ENCODE data around the gene CFAP58. TPM values are rescaled to one million over a fixed set of nuclear protein-coding genes. Genes with fewer than 3 reads are reported as not detected.
A peak's percentile ranks its signal among the peaks of the same experiment; 100 is the strongest.

The CFAP58 gene
- total RNA-seq, 4 donors from 2014 or later: 0.13 to 0.36 (median 0.27) TPM; not detected in 1

- Histone ChIP-seq H3K4me1 (peaks cover 77 to 83% of the 10 kb centered on the region in 2 donors), H3K4me3 (no peak overlapping the region), H3K27me3 (no peaks in the 10 kb centered on the region), H3K27ac (peak overlapping the region in 3 of 4 donors; percentile 10 to 96 (median 19)), H3K9me3 (no peaks in the 10 kb centered on the region), H3K36me3 (no peaks in the 10 kb centered on the region)
- ATAC-seq: no peak
- DNase-seq: peak in 1 of 2 donors; percentile 33
- TF ChIP-seq CTCF (IDR thresholded peaks at IDR 0.05 in 4 of 5, conservative IDR thresholded peaks at IDR 0.05 in 1 of 5): no peak
- no peak for TF ChIP-seq POLR2A (IDR thresholded peaks at IDR 0.05)
- in situ Hi-C loops (cut with MboI; ENCODE audit: low sequenced_read_pairs in 4 of 4): no loop called here
- intact Hi-C loops (cut with DNase I; ENCODE audit: low total_unique reads): no loop called here
Measured at GRCh38 chr10:104324221-104324686, 29.4 kb upstream of the CFAP58 start.

- DNase-seq: no peak
- Histone ChIP-seq H3K27ac (peak overlapping the region; percentile 82 to 97 (median 92)), H3K9me3 (no peaks in the 10 kb centered on the region), H3K4me1 (peaks cover 77 to 83% of the 10 kb centered on the region in 2 donors), H3K4me3 (no peak overlapping the region), H3K27me3 (no peaks in the 10 kb centered on the region), H3K36me3 (no peaks in the 10 kb centered on the region)
- TF ChIP-seq CTCF (IDR thresholded peaks at IDR 0.05 in 4 of 5, conservative IDR thresholded peaks at IDR 0.05 in 1 of 5): no peak
- TF ChIP-seq POLR2A (IDR thresholded peaks at IDR 0.05): no peak
- ATAC-seq: no peak
- intact Hi-C loops (cut with DNase I; ENCODE audit: low total_unique reads) (no loop called here), in situ Hi-C loops (cut with MboI; ENCODE audit: low sequenced_read_pairs in 4 of 4) (no loop called here)
Measured at GRCh38 chr10:104324931-104325330, 28.7 kb upstream of the CFAP58 start.

- H3K9me3 ChIP-seq: no peaks in the 10 kb centered on the region
- peaks cover 77 to 87% of the 10 kb centered on the region in 2 donors for H3K4me1 ChIP-seq
- no peak for TF ChIP-seq POLR2A (IDR thresholded peaks at IDR 0.05)
- no peak for TF ChIP-seq CTCF (IDR thresholded peaks at IDR 0.05 in 4 of 5, conservative IDR thresholded peaks at IDR 0.05 in 1 of 5)
- peak; percentile 38 to 48 for DNase-seq
- in situ Hi-C loops (cut with MboI; ENCODE audit: low sequenced_read_pairs in 4 of 4): no loop called here
- ATAC-seq: no peak
- no peaks in the 10 kb centered on the region for H3K27me3 ChIP-seq
- peak overlapping the region; percentile 82 to 97 (median 92) for H3K27ac ChIP-seq
- intact Hi-C loops (cut with DNase I; ENCODE audit: low total_unique reads): no loop called here
- H3K4me3 ChIP-seq: peak overlapping the region in 1 of 4 donors; percentile 6
- no peaks in the 10 kb centered on the region for H3K36me3 ChIP-seq
Measured at GRCh38 chr10:104325436-104326435, 27.9 kb upstream of the CFAP58 start.

GRCh38 chr10:104326991-104327610 lies 26.5 kb upstream of the CFAP58 start:
- intact Hi-C loops (cut with DNase I; ENCODE audit: low total_unique reads) (no loop called here), in situ Hi-C loops (cut with MboI; ENCODE audit: low sequenced_read_pairs in 4 of 4) (no loop called here)
- no peak overlapping the region for H3K4me3 ChIP-seq
- TF ChIP-seq CTCF (IDR thresholded peaks at IDR 0.05 in 4 of 5, conservative IDR thresholded peaks at IDR 0.05 in 1 of 5) (no peak), POLR2A (IDR thresholded peaks at IDR 0.05) (no peak)
- H3K27me3 ChIP-seq: no peaks in the 10 kb centered on the region
- peaks cover 77 to 91% of the 10 kb centered on the region in 2 donors for H3K4me1 ChIP-seq
- no peaks in the 10 kb centered on the region for H3K9me3 ChIP-seq
- DNase-seq: no peak
- no peak for ATAC-seq
- H3K36me3 ChIP-seq: no peaks in the 10 kb centered on the region
- H3K27ac ChIP-seq: peak overlapping the region; percentile 82 to 97 (median 92)
